HFFc6 (cell line): Measurements from ENCODE around the gene SLC9A4. TPM values are rescaled to one million over a fixed set of nuclear protein-coding genes. Genes with fewer than 3 reads are reported as not detected.

Experiments
- DNase-seq: peaks from one replicate; pipeline ENCODE4 v3.0.0-alpha.2; 2018
- H3K27ac Mint-ChIP-seq: 2 replicates; pipeline ENCODE4 v1.8.0; 2020; ENCODE audit warnings: mild to moderate bottlenecking, mixed read lengths
- H3K27me3 Mint-ChIP-seq: 2 replicates; pipeline ENCODE4 v1.8.0; 2021; ENCODE audit warnings: mild to moderate bottlenecking, moderate library complexity, mixed read lengths; ENCODE audit not compliant: insufficient read depth
- H3K36me3 Mint-ChIP-seq: 2 replicates; pipeline ENCODE4 v1.8.0; 2021; ENCODE audit warnings: low read depth, mixed read lengths
- H3K4me1 Mint-ChIP-seq: 2 replicates; pipeline ENCODE4 v1.8.0; 2020; ENCODE audit warnings: low read depth, mixed read lengths
- H3K4me3 Mint-ChIP-seq: 2 replicates; pipeline ENCODE4 v1.8.0; 2020; ENCODE audit warnings: mild to moderate bottlenecking, moderate library complexity, mixed read lengths
- H3K9me3 Mint-ChIP-seq: 2 replicates; pipeline ENCODE4 v1.8.0; 2020; ENCODE audit warnings: mild to moderate bottlenecking, mixed read lengths
- CTCF ChIP-seq: fragments of 200-600 bp; sonication (generic); IDR thresholded peaks from 2 replicates; pipeline ENCODE4 v1.5.0; 2021; ENCODE audit warnings: antibody characterized with exemption, mild to moderate bottlenecking
- total RNA-seq, 6 experiments: library from RNA; stranded (reverse); fragmentation: NEBNext Ultra II Directional; extraction: Animal tissue kit (Norgen Biotek cat#: 25700); gene quantifications; 2 replicates in 1 of 6; 3 replicates in 5 of 6; pipeline ENCODE4 v1.2.3, GENCODE V29; 2021

Gene SLC9A4
- total RNA-seq, 6 experiments from 2014 or later: 0.05 TPM; not detected in 5

- H3K4me3 Mint-ChIP-seq: no peak overlapping the region
- H3K9me3 Mint-ChIP-seq: no peaks in the 10 kb centered on the region
- peaks cover 8% of the 10 kb centered on the region for H3K27me3 Mint-ChIP-seq
- H3K36me3 Mint-ChIP-seq: no peaks in the 10 kb centered on the region
- H3K27ac Mint-ChIP-seq: no peak overlapping the region
- no peaks in the 10 kb centered on the region for H3K4me1 Mint-ChIP-seq
- TF ChIP-seq CTCF: no peak
- DNase-seq: no peak
Measured at GRCh38 chr2:102453501-102453900, 19.5 kb upstream of the SLC9A4 start.

- Mint-ChIP-seq H3K4me3 (no peak overlapping the region), H3K27me3 (peaks cover 9% of the 10 kb centered on the region), H3K27ac (no peak overlapping the region), H3K36me3 (no peaks in the 10 kb centered on the region), H3K4me1 (no peaks in the 10 kb centered on the region), H3K9me3 (no peaks in the 10 kb centered on the region)
- TF ChIP-seq CTCF: no peak
- DNase-seq: no peak
Measured at GRCh38 chr2:102455061-102455670, 17.9 kb upstream of the SLC9A4 start.

- Mint-ChIP-seq H3K27ac (no peak overlapping the region), H3K27me3 (peaks cover 13% of the 10 kb centered on the region; the same call in 1 of the 2 replicates), H3K4me1 (no peaks in the 10 kb centered on the region), H3K9me3 (no peaks in the 10 kb centered on the region), H3K4me3 (no peak overlapping the region), H3K36me3 (no peaks in the 10 kb centered on the region)
- DNase-seq: no peak
- no peak for TF ChIP-seq CTCF
Measured at GRCh38 chr2:102460467-102460866, 12.6 kb upstream of the SLC9A4 start.

- no peak overlapping the region for H3K27ac Mint-ChIP-seq
- H3K4me1 Mint-ChIP-seq: no peaks in the 10 kb centered on the region
- no peaks in the 10 kb centered on the region for H3K36me3 Mint-ChIP-seq
- no peak for TF ChIP-seq CTCF
- H3K4me3 Mint-ChIP-seq: no peak overlapping the region
- H3K9me3 Mint-ChIP-seq: no peaks in the 10 kb centered on the region
- peaks cover 13% of the 10 kb centered on the region; the same call in 1 of the 2 replicates for H3K27me3 Mint-ChIP-seq
- DNase-seq: no peak
Measured at GRCh38 chr2:102461188-102461587, 11.8 kb upstream of the SLC9A4 start.

- Mint-ChIP-seq H3K27ac (no peak overlapping the region), H3K27me3 (peaks cover 13% of the 10 kb centered on the region; the same call in 1 of the 2 replicates), H3K4me1 (no peaks in the 10 kb centered on the region), H3K36me3 (no peaks in the 10 kb centered on the region), H3K9me3 (no peaks in the 10 kb centered on the region), H3K4me3 (no peak overlapping the region)
- no peak for TF ChIP-seq CTCF
- DNase-seq: no peak
Measured at GRCh38 chr2:102463160-102463559, 9.9 kb upstream of the SLC9A4 start.

GRCh38 chr2:102470168-102470567 lies 2.9 kb upstream of the SLC9A4 start:
- DNase-seq: no peak
- peaks cover 9% of the 10 kb centered on the region; the same call in 1 of the 2 replicates for H3K9me3 Mint-ChIP-seq
- no peak overlapping the region for H3K27ac Mint-ChIP-seq
- H3K4me3 Mint-ChIP-seq: no peak overlapping the region
- no peaks in the 10 kb centered on the region for H3K4me1 Mint-ChIP-seq
- TF ChIP-seq CTCF: no peak
- H3K27me3 Mint-ChIP-seq: peaks cover 3% of the 10 kb centered on the region; the same call in 1 of the 2 replicates
- no peaks in the 10 kb centered on the region for H3K36me3 Mint-ChIP-seq
